PC-9 (cell line): ENCODE measurements around the gene WDFY1. TPM values are rescaled to one million over a fixed set of nuclear protein-coding genes. Genes with fewer than 3 reads are reported as not detected.
A peak's percentile ranks its signal among the peaks of the same experiment; 100 is the strongest.

ENCODE experiments used
- BruUV-seq: library from RNA; stranded (reverse); fragments of 400-500 nt; replicated peaks from 2 replicates; lab custom pipeline; 2021; lab: Mats Ljungman, UMichigan
- CTCF ChIA-PET: fragments of 300-600 bp; sonication (Branson Sonifier 250); formaldehyde crosslinking; loops from one replicate; lab custom pipeline; 2022; ENCODE audit warnings: antibody characterized with exemption; lab: Charles Lee
- POLR2A ChIA-PET: fragments of 300-600 bp; sonication (Branson Sonifier 250); formaldehyde crosslinking; loops from one replicate; lab custom pipeline; 2022; ENCODE audit warnings: antibody characterized with exemption; ENCODE audit not compliant: unreplicated experiment; lab: Charles Lee
- DNase-seq, 2 experiments: peaks; one replicate each; pipeline versions ENCODE4 v3.0.0 to v3.0.0-alpha.2; 2015 to 2022; ENCODE audit warnings: mixed read lengths in 1 of 2
- H2AFZ ChIP-seq: fragments of 200-600 bp; sonication (generic); 2 replicates; pipeline ENCODE4 v1.8.1; 2017; ENCODE audit warnings: antibody characterized with exemption
- H3F3A ChIP-seq: fragments of 200-600 bp; sonication (generic); 2 replicates; pipeline ENCODE4 v1.8.1; 2017; ENCODE audit warnings: antibody characterized with exemption, mild to moderate bottlenecking, low read depth; ENCODE audit not compliant: insufficient read depth
- H3K27ac ChIP-seq: fragments of 200-600 bp; sonication (generic); 2 replicates; pipeline ENCODE4 v1.6.1; 2016; ENCODE audit warnings: mixed run types
- H3K27me3 ChIP-seq: fragments of 200-600 bp; sonication (generic); 2 replicates; pipeline ENCODE4 v1.6.1; 2016; ENCODE audit warnings: low read depth, mixed run types; ENCODE audit not compliant: insufficient read depth
- H3K36me3 ChIP-seq: fragments of 200-600 bp; sonication (generic); 2 replicates; pipeline ENCODE4 v1.6.1; 2016; ENCODE audit warnings: low read depth, mixed run types
- H3K4me1 ChIP-seq: fragments of 200-600 bp; sonication (generic); replicated peaks from 2 replicates; pipeline ENCODE4 v1.6.1; 2016; ENCODE audit warnings: mixed run types; ENCODE audit not compliant: insufficient read depth
- H3K4me2 ChIP-seq: fragments of 200-600 bp; sonication (generic); 2 replicates; pipeline ENCODE4 v1.6.1; 2017; ENCODE audit warnings: mixed run types
- H3K4me3 ChIP-seq: fragments of 200-600 bp; sonication (generic); 2 replicates; pipeline ENCODE4 v1.6.1; 2016; ENCODE audit warnings: mixed run types
- H3K79me2 ChIP-seq: fragments of 200-600 bp; sonication (generic); 2 replicates; pipeline ENCODE4 v1.6.1; 2017; ENCODE audit warnings: low read depth, mixed run types
- H3K9me2 ChIP-seq: fragments of 200-600 bp; sonication (generic); 2 replicates; pipeline ENCODE4 v1.8.1; 2017; ENCODE audit warnings: mild to moderate bottlenecking; ENCODE audit not compliant: insufficient read depth
- H3K9me3 ChIP-seq: fragments of 200-600 bp; sonication (generic); 2 replicates; pipeline ENCODE4 v1.8.1; 2016; ENCODE audit warnings: low read depth; ENCODE audit not compliant: insufficient read depth
- H4K20me1 ChIP-seq: fragments of 200-600 bp; sonication (generic); 2 replicates; pipeline ENCODE4 v1.8.1; 2017; ENCODE audit not compliant: insufficient read depth
- EZH2 ChIP-seq: fragments of 200-600 bp; sonication (generic); IDR thresholded peaks from 2 replicates; pipeline ENCODE4 v1.8.0; 2017; ENCODE audit warnings: antibody characterized with exemption, low read depth
- intact Hi-C: fragments of 100-400 bp; cut with micrococcal nuclease; formaldehyde crosslinking; loops from one replicate; pipeline ENCODE4 v1.10.0; 2022; ENCODE audit not compliant: unreplicated experiment
- total RNA-seq: library from RNA; stranded (reverse); gene quantifications from 2 replicates; pipeline ENCODE4 v1.2.3, GENCODE V29; 2021
- TF ChIP-seq, protein P1 (sequence below): fragments of 200-600 bp; sonication (generic); conservative IDR thresholded peaks from 2 replicates; pipeline ENCODE4 v1.6.1; 2017; ENCODE audit warnings: mixed run types, antibody characterized with exemption, mild to moderate bottlenecking, moderate library complexity

Gene WDFY1
- total RNA-seq, 1 experiment from 2014 or later = 81.9 TPM

DNA sequence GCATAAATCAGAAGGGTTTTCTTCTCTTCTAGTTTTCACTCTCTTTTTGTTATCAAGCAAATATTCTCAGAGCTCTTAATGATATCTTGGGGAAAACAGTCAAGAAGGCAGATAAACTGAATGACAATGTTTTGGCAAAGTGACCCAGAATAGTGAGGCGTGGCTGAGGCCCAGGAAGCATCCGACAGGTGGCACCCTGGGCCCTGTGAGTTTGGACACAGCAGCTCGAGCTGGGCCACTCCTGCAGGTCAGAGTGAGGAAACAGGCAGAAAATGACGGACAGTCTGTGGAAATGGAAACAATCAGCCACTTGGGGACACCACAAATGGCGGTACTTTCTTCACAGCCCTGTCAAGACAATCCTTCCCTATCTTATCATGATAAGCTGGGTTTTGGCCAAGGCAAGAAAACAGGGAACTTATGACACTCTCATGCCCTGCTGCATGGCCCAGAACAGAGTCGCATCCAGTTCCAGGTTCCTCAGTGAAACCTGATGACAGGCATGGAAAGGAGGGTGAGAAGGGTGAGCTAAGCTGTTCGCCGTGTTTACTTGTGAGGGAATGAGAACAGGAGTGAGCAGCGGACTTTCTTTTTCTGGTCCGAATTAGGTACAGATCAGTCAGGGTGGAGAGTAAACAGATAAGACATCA lies 44.2 kb upstream of the WDFY1 start:
- peaks cover 4% of the 10 kb centered on the region; the same call in 1 of the 2 replicates for H3F3A ChIP-seq
- intact Hi-C loops = no loop called here
- H3K9me2 ChIP-seq = no peaks in the 10 kb centered on the region
- H3K27me3 ChIP-seq = no peaks in the 10 kb centered on the region
- H3K4me1 ChIP-seq = no peaks in the 10 kb centered on the region
- no peaks in the 10 kb centered on the region for H4K20me1 ChIP-seq
- no peak overlapping the region for H3K4me3 ChIP-seq
- H3K4me2 ChIP-seq = no peak overlapping the region
- no peak overlapping the region for H3K27ac ChIP-seq
- H3K79me2 ChIP-seq = no peaks in the 10 kb centered on the region
- H2AFZ ChIP-seq = no peak overlapping the region
- TF ChIP-seq EZH2 = no peak
- TF ChIP-seq, protein P1, sequence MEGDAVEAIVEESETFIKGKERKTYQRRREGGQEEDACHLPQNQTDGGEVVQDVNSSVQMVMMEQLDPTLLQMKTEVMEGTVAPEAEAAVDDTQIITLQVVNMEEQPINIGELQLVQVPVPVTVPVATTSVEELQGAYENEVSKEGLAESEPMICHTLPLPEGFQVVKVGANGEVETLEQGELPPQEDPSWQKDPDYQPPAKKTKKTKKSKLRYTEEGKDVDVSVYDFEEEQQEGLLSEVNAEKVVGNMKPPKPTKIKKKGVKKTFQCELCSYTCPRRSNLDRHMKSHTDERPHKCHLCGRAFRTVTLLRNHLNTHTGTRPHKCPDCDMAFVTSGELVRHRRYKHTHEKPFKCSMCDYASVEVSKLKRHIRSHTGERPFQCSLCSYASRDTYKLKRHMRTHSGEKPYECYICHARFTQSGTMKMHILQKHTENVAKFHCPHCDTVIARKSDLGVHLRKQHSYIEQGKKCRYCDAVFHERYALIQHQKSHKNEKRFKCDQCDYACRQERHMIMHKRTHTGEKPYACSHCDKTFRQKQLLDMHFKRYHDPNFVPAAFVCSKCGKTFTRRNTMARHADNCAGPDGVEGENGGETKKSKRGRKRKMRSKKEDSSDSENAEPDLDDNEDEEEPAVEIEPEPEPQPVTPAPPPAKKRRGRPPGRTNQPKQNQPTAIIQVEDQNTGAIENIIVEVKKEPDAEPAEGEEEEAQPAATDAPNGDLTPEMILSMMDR = peak; percentile 20; the same call in 1 of the 2 replicates
- no TSS peak for BruUV-seq
- CTCF ChIA-PET = interaction anchor here (0.7 kb wide), 1 partner anchor 532 kb away, joined by 3 read pairs; no protein-coding TSS in a partner anchor
- POLR2A ChIA-PET = no interaction called here
- H3K9me3 ChIP-seq = no peaks in the 10 kb centered on the region
- no peak for DNase-seq
- H3K36me3 ChIP-seq = peaks cover 15% of the 10 kb centered on the region; the same call in 1 of the 2 replicates

DNA sequence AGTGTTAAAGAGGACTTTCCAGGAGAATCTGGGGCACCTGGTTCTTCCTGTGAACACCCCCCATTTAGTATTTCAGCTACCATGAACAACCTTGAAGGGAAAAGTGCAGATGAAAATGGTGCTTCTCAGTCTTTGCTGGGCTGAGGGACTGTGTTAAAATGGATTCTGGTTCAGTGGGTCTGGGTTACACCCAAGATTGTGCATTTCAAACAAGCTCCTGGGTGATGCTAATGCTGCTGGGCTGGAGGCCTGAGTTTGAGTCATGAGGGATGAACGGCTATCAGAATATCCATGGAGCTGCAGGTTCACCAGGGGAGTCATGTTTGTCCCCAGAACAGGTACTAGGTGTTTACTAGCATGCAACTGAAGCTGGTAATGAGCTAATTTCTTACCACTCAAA lies 36.1 kb upstream of the WDFY1 start:
- Histone ChIP-seq H3K27ac (no peak overlapping the region), H3K9me3 (no peaks in the 10 kb centered on the region), H2AFZ (no peak overlapping the region), H3K9me2 (no peaks in the 10 kb centered on the region), H3K79me2 (no peaks in the 10 kb centered on the region), H3K36me3 (peaks cover 12% of the 10 kb centered on the region), H3F3A (no peaks in the 10 kb centered on the region), H3K27me3 (no peaks in the 10 kb centered on the region), H3K4me3 (no peak overlapping the region), H3K4me2 (no peak overlapping the region), H3K4me1 (no peaks in the 10 kb centered on the region), H4K20me1 (no peaks in the 10 kb centered on the region)
- POLR2A ChIA-PET = no interaction called here
- DNase-seq = no peak
- intact Hi-C loops = no loop called here
- TF ChIP-seq, protein P1 = no peak
- TF ChIP-seq EZH2 = no peak
- BruUV-seq = no TSS peak
- CTCF ChIA-PET = interaction anchor here (0.6 kb wide), 1 partner anchor 11 kb away, joined by 3 read pairs; no protein-coding TSS in a partner anchor

DNA sequence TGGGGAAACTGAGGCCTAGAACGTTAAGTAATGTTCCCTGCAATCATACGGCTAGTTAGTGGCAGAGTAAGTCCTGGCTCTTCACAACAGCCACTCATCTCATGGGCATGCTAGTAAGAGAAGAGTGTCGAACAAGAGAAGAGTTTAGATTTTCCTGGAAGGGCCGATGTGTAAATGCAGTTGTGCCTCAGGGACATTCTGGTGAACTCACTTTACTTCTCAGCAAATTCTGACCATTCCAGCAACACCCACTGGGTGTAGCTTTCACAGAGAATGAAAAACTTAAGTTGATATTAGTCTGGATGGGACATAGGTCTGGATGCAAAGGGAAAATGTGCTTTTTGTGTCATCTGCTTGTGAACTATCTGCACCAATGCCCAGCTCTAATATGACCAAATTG lies 35.7 kb upstream of the WDFY1 start:
- no peak overlapping the region for H3K4me2 ChIP-seq
- peaks cover 11% of the 10 kb centered on the region for H3K36me3 ChIP-seq
- no peaks in the 10 kb centered on the region for H4K20me1 ChIP-seq
- no peaks in the 10 kb centered on the region for H3K79me2 ChIP-seq
- BruUV-seq = no TSS peak
- H3K4me3 ChIP-seq = no peak overlapping the region
- H2AFZ ChIP-seq = no peak overlapping the region
- intact Hi-C loops = no loop called here
- no peak for DNase-seq
- H3K4me1 ChIP-seq = no peaks in the 10 kb centered on the region
- CTCF ChIA-PET = interaction anchor here (0.6 kb wide), 1 partner anchor 11 kb away, joined by 3 read pairs; no protein-coding TSS in a partner anchor
- POLR2A ChIA-PET = interaction anchor here (0.6 kb wide), 1 partner anchor 105 kb away, joined by 4 read pairs; no protein-coding TSS in a partner anchor
- no peaks in the 10 kb centered on the region for H3K27me3 ChIP-seq
- no peaks in the 10 kb centered on the region for H3K9me3 ChIP-seq
- no peaks in the 10 kb centered on the region for H3F3A ChIP-seq
- no peak overlapping the region for H3K27ac ChIP-seq
- H3K9me2 ChIP-seq = no peaks in the 10 kb centered on the region
- TF ChIP-seq, protein P1 = no peak
- TF ChIP-seq EZH2 = no peak
